HUES48 (cell line): ENCODE results near the gene NFKB2.

ENCODE experiments used
- H3K27ac ChIP-seq: one replicate; pipeline ENCODE4 v1.7.0; 2013; ENCODE audit warnings: low read depth, low read length, inconsistent platforms
- H3K27me3 ChIP-seq: 2 replicates; pipeline ENCODE4 v1.6.1; 2013; ENCODE audit warnings: mild to moderate bottlenecking, low read length; ENCODE audit not compliant: control insufficient read depth, insufficient read depth
- H3K36me3 ChIP-seq: 2 replicates; pipeline ENCODE4 v1.6.1; 2013; ENCODE audit warnings: low read length; ENCODE audit not compliant: control insufficient read depth, insufficient read depth
- H3K4me1 ChIP-seq: 2 replicates; pipeline ENCODE4 v1.6.1; 2013; ENCODE audit warnings: mild to moderate bottlenecking, low read length; ENCODE audit not compliant: control insufficient read depth, insufficient read depth
- H3K4me3 ChIP-seq: 2 replicates; pipeline ENCODE4 v1.5.1; 2013; ENCODE audit warnings: mild to moderate bottlenecking, low read depth, low read length
- H3K9ac ChIP-seq: 2 replicates; pipeline ENCODE4 v1.6.1; 2013; ENCODE audit warnings: mild to moderate bottlenecking, low read depth, low read length, moderate library complexity
- H3K9me3 ChIP-seq: 2 replicates; pipeline ENCODE4 v1.6.1; 2013; ENCODE audit warnings: low read length; ENCODE audit not compliant: control insufficient read depth, insufficient read depth

NFKB2 gene

GRCh38 chr10:102418622-102419268, 23.2 kb downstream of the NFKB2 start, which contains the start of gene PSD:
PSD (minus strand) TSS chr10:102418785; CDS start chr10:102417038, 1,747 bp downstream.
- Histone ChIP-seq H3K9ac (no peak within 1 kb of the TSS), H3K4me1 (peaks cover 15% of the 10 kb centered on the region), H3K4me3 (peak within 1 kb of the TSS; percentile 81), H3K36me3 (peaks cover 7% of the 10 kb centered on the region), H3K27me3 (no peaks in the 10 kb centered on the region), H3K27ac (peak within 1 kb of the TSS; percentile 26), H3K9me3 (no peaks in the 10 kb centered on the region)

- Histone ChIP-seq H3K4me1 (peaks cover 15% of the 10 kb centered on the region), H3K9me3 (no peaks in the 10 kb centered on the region), H3K27ac (peak overlapping the region; percentile 26), H3K9ac (no peak overlapping the region), H3K36me3 (peaks cover 14% of the 10 kb centered on the region), H3K4me3 (peak overlapping the region; percentile 81), H3K27me3 (no peaks in the 10 kb centered on the region)
Measured at GRCh38 chr10:102419269-102420180, 24.0 kb downstream of the NFKB2 start.

GRCh38 chr10:102420181-102420713, 24.7 kb downstream of the NFKB2 start:
- Histone ChIP-seq H3K27ac (peak overlapping the region; percentile 86), H3K4me1 (peaks cover 15% of the 10 kb centered on the region), H3K9me3 (no peaks in the 10 kb centered on the region), H3K4me3 (peak overlapping the region; percentile 81), H3K27me3 (no peaks in the 10 kb centered on the region), H3K36me3 (peaks cover 17% of the 10 kb centered on the region), H3K9ac (0 out of 2 replicates have a peak overlapping the region, but pooled peaks have one; percentile 31)

- no peaks in the 10 kb centered on the region for H3K9me3 ChIP-seq
- peaks cover 17% of the 10 kb centered on the region for H3K36me3 ChIP-seq
- H3K4me3 ChIP-seq = peak within 1 kb of the TSS; percentile 81
- peak within 1 kb of the TSS; percentile 70 for H3K9ac ChIP-seq
- peaks cover 15% of the 10 kb centered on the region for H3K4me1 ChIP-seq
- no peaks in the 10 kb centered on the region for H3K27me3 ChIP-seq
- peak within 1 kb of the TSS; percentile 86 for H3K27ac ChIP-seq
Measured at GRCh38 chr10:102420714-102421506, 25.4 kb downstream of the NFKB2 start, which contains the start of gene FBXL15. FBXL15 (plus strand) TSS chr10:102420836; CDS start chr10:102421130, 294 bp downstream.

GRCh38 chr10:102421507-102421756, 25.9 kb downstream of the NFKB2 start:
- Histone ChIP-seq H3K9me3 (no peaks in the 10 kb centered on the region), H3K36me3 (peaks cover 17% of the 10 kb centered on the region), H3K4me3 (peak overlapping the region; percentile 81), H3K27me3 (no peaks in the 10 kb centered on the region), H3K4me1 (peaks cover 15% of the 10 kb centered on the region), H3K9ac (peak overlapping the region; percentile 70; the same call in 1 of the 2 replicates), H3K27ac (peak overlapping the region; percentile 86)

- Histone ChIP-seq H3K27ac (no peak overlapping the region), H3K4me3 (peak overlapping the region; percentile 81), H3K4me1 (peaks cover 15% of the 10 kb centered on the region), H3K36me3 (peaks cover 17% of the 10 kb centered on the region), H3K9me3 (no peaks in the 10 kb centered on the region), H3K9ac (no peak overlapping the region; the same call in 1 of the 2 replicates), H3K27me3 (no peaks in the 10 kb centered on the region)
Measured at GRCh38 chr10:102421757-102422512, 26.4 kb downstream of the NFKB2 start.

GRCh38 chr10:102422545-102423129, 27.1 kb downstream of the NFKB2 start:
- Histone ChIP-seq H3K27ac (peak overlapping the region; percentile 37), H3K9ac (no peak overlapping the region)

GRCh38 chr10:102423372-102423968, 28.0 kb downstream of the NFKB2 start:
- H3K9ac ChIP-seq = no peak overlapping the region
- H3K27me3 ChIP-seq = no peaks in the 10 kb centered on the region
- H3K27ac ChIP-seq = no peak overlapping the region
- H3K4me1 ChIP-seq = peaks cover 9% of the 10 kb centered on the region
- no peak overlapping the region for H3K4me3 ChIP-seq
- H3K36me3 ChIP-seq = peaks cover 17% of the 10 kb centered on the region
- no peaks in the 10 kb centered on the region for H3K9me3 ChIP-seq

More at GRCh38 chr10:102422545-102423129, 27.1 kb downstream of the NFKB2 start:
- no peaks in the 10 kb centered on the region for H3K9me3 ChIP-seq
- H3K4me3 ChIP-seq = peak overlapping the region; percentile 81
- H3K27me3 ChIP-seq = no peaks in the 10 kb centered on the region
- peaks cover 17% of the 10 kb centered on the region for H3K36me3 ChIP-seq
- peaks cover 15% of the 10 kb centered on the region for H3K4me1 ChIP-seq

- Histone ChIP-seq H3K27me3 (no peaks in the 10 kb centered on the region), H3K36me3 (peaks cover 17% of the 10 kb centered on the region), H3K9ac (no peak overlapping the region), H3K27ac (no peak overlapping the region), H3K4me3 (no peak overlapping the region), H3K9me3 (no peaks in the 10 kb centered on the region), H3K4me1 (peaks cover 8% of the 10 kb centered on the region)
Measured at GRCh38 chr10:102424145-102424544, 28.6 kb downstream of the NFKB2 start.
